Stimulated activated CD8-positive, alpha-beta memory T cell treated with anti-CD3 and anti-CD28 coated beads, Interleukin-12 subunit alpha, Interleukin-12 subunit beta, amount 100 ng/mL, for 24 hours (primary cell): ENCODE measurements around the gene GFI1B.
"Not testable (repeated sequence)": the region's sequence is repeated elsewhere in the genome, so short reads cannot be mapped to it uniquely, and the experiment has no call there.

Source experiments
- DNase-seq: peaks from one replicate; pipeline ENCODE4 v3.0.0-alpha.2; 2020; ENCODE audit errors: extremely low read depth

GFI1B gene

DNA sequence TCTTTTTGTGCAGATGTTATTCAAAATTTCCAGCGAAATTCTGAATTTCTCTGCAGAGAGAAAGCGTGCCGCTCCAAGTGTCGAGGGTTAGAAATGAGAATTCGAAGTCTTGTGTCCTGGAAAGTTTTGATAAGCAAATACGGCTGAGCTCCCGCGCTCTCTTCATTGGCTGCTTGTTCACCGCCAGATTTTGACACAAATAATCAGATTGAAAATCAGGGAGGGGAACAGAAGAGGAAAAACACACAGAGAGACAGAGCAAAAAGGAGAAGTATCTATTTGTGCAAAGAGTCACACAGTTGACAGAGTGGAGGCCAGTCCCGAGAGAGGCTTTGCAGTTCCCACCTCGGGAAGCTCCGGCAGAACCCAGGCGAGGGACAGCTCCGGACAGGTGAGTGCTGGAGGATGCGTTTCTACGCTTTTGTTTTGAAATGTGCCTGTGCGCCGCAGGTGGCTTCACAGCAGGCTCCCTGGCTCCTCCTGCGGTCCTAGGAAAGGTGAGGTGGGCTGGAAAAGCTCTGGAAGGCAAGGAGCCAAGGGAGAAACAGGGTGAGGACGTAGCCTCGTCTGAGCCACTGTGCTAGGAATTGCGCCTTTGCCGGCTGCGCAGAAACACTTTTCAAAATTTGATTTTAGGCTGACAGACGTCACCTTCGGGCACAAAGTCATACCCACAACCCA is at the start of gene GFI1B:
Gene GFI1B, plus strand, starts transcription at position 244 of the 681 bp plus-strand sequence. CDS start 7,985 bp downstream, outside the sequence.
- DNase-seq: no peak

DNA sequence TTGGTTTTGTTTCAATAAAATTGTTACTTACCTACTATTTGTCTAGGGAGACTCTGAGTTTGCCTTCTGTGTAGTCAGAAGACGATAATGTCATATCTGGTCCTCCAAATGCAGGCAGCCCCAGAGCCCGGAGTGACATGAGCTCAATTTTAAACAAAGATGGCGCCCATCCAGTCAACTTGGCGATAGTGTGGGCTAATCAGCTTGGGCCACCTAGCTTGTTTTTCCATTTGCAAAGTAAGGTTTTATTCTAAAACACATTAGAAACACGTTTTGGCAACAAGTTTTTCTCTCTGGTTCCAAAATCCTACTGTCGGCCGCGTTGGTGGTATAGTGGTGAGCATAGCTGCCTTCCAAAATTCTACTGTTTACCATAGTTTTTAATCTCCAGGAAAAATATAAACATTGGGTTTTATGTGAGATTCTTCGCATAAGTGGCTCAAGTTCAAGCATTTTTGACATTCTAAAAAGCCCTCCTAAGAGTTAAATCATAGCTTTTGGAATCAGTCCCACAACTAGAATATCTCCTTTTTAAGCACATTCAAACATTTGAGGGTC is 47.2 kb upstream of the GFI1B start:
- no peak for DNase-seq

- DNase-seq: no peak
These were observed 43.5 kb upstream of the GFI1B start for GRCh38 chr9:132935026-132935425.

DNA sequence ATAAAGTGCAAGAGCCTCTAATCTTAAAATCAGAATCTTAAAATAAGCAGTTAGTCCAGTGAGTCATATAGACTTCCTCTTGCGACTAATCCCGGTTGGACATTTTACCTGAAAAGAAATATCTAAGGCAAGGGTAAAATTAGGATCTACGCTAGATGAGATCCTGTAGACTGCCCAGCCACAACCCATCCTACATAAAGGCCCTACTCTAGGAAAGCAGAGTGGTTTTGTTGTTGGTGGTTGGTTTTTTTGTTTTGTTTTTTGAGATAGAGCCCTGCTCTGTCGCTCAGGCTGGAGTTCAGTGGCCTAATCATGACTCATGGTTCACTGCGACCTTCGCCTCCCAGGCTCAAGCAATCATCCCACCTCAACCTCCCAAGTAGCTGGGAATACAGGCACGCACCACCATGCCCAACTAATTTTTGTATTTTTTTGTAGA is 41.0 kb upstream of the GFI1B start:
- DNase-seq: no peak

GRCh38 chr9:132939169-132939568 is 39.3 kb upstream of the GFI1B start:
- DNase-seq: no peak

DNA sequence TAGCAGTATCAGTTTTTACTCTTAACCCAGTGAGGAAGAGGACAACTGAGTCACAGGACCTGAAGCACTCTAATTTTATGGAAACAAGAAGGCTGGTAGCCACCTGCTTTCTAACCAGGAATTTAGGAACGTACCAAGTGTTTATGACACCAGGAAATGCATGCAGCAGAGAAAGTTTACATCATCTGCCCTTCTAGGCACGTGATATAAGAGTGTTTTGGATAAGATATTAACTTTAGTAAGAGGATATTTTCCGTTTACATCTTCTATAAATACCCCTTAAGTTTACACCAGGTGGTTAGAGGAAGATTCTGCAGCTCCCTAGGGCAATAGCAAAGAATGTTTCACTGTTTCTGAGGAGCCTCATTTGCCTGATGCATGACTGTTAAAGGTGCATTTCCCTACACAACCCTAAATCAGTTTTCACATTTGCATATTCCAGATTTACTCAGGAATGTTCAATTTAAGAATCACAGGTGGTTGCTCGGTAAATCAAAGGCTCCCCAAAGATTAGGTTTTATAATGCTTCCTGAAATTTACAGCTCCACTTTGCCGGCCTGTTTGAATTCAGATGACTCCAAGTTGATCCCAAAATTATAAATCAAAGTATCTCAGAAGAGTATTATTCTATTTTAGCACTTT is 35.8 kb upstream of the GFI1B start:
- DNase-seq: no peak

- no peak for DNase-seq
These were observed 34.7 kb upstream of the GFI1B start for GRCh38 chr9:132943651-132944293.

DNA sequence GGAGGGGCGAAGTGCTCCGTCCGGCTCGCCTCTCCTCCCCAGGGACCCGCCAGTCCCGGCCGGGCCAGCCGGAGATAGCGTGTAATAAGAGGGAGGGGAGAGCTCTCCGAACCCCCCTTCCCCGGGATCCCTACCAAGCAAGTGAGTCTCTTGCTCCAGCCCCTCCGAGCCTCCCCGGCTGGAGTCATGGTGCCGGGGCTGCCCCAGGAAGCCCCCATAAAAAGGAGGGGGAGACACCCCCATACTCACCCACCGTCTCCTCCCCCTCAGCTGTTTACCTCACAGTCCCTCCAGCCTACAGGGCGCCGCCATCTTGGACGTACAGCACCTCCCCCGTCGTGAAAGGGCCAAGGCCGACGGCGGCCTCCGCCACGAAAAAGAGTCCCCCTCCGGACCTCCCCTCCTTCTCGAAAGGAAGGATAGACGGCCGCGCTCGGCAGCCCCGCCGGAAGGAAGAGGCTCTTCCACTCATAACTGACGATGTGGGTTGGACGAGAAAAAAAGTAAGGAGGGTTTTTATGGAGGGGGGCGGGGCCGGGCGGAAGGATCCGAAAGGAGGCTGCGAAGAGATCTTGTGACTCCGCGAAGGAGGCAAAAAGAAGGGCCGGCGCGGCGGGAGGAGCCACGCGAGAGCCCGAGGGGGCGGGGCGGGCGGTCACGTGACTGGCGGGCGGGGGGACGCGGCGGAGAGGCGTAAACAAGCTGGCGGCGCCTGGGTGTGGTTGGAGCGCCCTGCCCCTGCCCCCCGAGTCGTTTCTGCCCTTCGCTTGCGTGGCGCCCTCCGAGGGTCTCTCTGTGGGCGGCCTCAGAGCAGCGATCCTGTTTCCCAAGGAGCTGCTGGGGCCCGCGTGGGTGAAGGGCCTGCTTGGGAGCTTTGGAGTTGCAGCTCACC is 34.0 kb upstream of the GFI1B start, which contains the start of gene TSC1:
Gene TSC1, minus strand, starts transcription at position 323 of the 892 bp plus-strand sequence. CDS start 15,744 bp downstream, outside the sequence.
- DNase-seq: peak; percentile 90

GRCh38 chr9:132945186-132946130 is 33.0 kb upstream of the GFI1B start:
- DNase-seq: no peak

GRCh38 chr9:132946211-132946610 is 32.3 kb upstream of the GFI1B start:
- no peak for DNase-seq

DNA sequence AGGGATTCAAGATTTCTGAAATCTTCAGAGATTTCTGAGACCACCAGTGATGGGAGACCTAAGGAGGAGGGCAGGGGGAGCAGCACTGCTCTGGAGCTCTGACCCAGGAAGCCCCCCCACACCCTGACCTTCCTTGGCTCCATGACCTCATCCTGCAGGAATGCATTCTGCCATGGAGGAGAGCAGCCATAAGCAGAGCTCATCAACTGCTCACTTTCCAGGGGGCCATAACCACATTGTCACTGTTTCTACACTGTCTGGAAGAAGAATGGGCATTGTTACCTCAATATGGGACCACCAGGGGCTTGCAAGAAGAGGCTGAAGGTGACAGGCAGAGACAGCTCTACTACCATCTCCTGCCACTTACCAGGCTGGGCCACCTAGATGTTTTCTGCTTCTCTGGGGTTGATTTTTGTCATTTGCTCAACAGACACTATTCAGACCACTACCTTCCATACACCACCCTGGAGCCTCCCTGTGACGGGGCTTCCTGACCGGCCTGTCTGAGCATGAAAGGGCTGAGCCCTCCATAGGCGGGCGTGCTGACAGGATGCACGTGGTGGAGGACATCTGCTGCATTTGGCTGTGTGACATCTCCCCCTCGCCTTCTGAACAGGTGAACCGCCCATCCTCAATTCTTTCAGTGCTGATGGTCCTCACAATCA is 31.7 kb upstream of the GFI1B start:
- no peak for DNase-seq

DNA sequence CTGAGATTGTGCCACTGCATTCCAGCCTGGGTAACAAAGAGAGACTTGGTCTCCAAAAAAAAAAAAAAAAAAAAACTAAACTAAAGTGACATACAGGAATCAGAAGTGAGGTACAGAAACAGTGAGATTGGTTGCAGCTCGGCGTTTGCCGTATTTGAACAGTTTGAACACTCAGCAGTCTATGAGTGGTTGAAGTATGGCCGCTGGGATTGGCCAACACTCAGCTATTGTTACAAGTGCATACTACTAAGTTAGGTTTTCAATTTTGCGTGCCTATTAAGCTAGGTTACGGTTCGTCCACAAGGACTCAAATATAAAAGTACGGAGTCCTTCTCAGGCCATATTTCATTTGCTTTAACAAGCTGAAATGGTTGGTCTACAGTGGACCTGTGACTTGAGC is 30.7 kb upstream of the GFI1B start:
- no peak for DNase-seq

DNA sequence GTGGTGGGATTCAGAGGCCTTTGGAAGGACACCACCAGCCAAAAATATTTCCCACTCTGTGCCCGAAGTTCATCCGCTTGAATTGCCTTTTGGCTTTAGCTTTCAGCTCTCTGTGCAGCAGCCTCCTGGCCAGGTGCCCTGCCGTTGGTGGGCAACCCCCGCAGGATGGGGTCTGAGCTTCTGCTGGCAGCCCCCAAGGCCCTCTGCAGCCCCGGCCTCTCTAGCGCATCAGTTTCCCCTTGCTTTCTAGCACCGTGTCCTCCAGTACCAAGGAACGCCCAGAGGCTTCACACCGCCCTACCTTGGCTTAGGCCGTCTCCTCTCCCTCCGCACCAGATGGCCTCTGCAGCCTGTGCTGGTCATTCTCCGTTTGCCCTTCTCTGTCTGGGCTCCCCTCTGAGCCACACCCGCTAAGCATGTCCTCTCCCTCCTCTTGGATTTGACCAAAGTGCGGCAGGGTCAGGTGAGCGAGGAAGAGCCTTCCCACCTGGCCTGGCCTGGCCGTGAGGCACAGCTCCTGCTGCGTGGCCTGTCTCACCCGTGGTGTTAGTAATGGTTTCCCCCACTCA is 29.9 kb upstream of the GFI1B start:
- DNase-seq: no peak

DNA sequence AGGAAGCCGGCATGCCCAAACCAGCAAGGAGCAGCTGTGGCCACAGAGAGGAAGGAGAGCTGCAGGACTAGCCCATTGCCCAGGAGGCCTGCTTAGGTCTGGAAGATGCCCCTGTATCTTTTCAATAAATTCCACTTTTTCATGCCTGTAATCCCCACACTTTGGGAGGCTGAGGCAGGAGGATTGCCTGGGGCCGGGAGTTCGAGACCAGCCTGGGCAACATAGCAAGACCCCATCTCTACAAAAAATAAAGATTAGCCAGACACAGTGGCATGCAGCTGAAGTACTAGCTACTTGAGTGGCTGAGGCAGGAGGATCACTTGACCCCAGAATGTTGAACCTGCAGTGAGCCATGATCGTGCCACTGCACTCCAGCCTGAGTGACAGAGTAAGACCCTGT is 28.8 kb upstream of the GFI1B start:
- DNase-seq: no peak

DNA sequence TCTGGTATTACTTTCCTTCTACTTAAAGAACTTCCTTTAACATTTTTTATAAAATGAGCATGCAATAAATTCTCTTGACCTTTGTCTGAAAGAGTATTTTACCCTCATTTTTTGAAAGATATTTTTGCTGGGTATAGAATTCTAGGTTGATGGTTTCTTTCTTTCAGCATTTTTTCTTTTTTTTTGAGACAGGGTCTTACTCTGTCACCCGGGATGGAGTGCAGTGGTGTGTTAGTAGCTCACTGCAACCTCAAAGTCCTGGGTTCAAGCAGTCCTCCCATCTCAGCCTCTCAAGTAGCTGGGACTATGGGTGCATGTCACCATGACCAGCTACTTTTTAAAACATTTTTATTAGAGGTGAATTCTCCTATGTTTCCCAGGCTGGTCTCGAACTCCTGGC is 23.4 kb upstream of the GFI1B start:
- no peak for DNase-seq

GRCh38 chr9:132955768-132956167 is 22.7 kb upstream of the GFI1B start:
- DNase-seq: no peak

DNA sequence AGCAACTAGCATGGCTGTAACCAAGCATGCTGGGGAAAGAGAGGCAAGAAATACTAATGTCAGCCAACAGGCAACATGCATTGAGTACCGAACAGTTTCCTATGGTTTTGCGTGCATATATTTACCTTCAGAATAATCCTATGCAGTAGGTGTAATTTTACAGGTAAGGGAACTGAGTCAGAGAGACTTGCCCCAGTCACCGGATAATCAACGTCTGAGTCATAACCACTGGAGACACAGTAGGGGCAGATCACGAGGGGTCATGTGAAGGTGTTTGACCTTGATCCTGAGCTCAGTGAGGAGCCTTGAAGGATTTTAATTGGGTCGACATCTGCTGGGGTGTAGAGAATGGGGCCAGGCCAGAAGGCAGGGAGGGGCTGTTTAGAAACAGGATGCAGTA is 20.7 kb upstream of the GFI1B start:
- DNase-seq: no peak

- no peak for DNase-seq
These were observed 17.5 kb upstream of the GFI1B start for GRCh38 chr9:132961002-132961401.

DNA sequence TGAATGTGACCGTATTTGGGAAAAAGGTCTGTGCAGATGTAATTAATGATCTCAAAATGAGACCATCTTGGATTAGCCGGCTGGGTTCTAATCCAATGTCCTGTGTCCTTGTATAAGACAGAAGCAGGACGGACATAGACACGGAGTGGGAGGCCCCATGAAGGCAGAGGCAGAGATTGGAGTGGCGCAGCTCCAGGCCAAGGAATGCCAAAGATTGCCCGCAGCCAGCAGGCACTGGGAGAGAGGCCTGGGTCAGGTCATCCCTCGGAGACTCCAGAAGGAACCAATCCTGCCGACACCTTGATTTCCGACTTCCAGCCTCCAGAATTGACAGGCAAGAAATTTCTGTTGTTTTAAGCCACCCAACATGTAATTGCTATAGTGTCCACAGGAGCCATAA is 13.0 kb upstream of the GFI1B start:
- no peak for DNase-seq

DNA sequence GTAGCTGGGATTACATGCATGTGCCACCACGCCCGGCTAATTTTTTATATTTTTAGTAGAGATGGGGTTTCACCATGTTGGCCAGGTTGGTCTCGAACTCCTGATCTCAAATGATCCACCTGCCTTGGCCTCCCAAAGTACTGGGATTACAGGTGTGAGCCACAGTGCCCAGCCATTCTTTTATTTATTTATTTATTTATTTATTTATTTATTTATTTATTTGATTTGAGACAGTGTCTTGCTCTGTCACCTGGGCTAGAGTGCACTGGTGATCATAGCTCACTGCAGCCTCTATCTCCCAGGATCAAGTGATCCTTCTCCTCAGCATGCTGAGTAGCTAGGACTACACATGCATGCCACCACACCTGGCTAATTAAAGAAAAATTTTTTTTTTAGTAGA is 10.6 kb upstream of the GFI1B start:
- DNase-seq: not testable (repeated sequence)
